CD14-positive monocyte (primary cell): ENCODE results near the gene ZNF23. TPM values are rescaled to one million over a fixed set of nuclear protein-coding genes. Genes with fewer than 3 reads are reported as not detected.

Experiments
- DNase-seq, 3 donors: peaks; one replicate each; pipeline ENCODE4 v3.0.0-alpha.2; 2011 to 2022
- H2AFZ ChIP-seq: 2 replicates; pipeline ENCODE4 v1.6.0; 2012; ENCODE audit warnings: mild to moderate bottlenecking, low read depth, low read length, inconsistent platforms; ENCODE audit not compliant: insufficient read depth, poor library complexity, severe bottlenecking
- H3K27ac ChIP-seq, 2 donors: 1 replicate in 1 of 2; 2 replicates in 1 of 2; pipeline ENCODE4 v1.5.1; 2012 to 2013; ENCODE audit warnings: low read length in 2 of 2, control low read depth in 1 of 2, inconsistent platforms in 1 of 2, low read depth in 1 of 2, mild to moderate bottlenecking in 1 of 2
- H3K27me3 ChIP-seq, 2 donors: one replicate each; pipeline versions ENCODE4 v1.6.0 to v1.6.1; 2011 to 2013; ENCODE audit warnings: low read length in 2 of 2; ENCODE audit not compliant: control insufficient read depth in 2 of 2, insufficient read depth in 2 of 2
- H3K36me3 ChIP-seq, 2 donors: replicated peaks in 1 of 2; 1 replicate in 1 of 2; 2 replicates in 1 of 2; pipeline versions ENCODE4 v1.5.1 to v1.6.1; 2012 to 2013; ENCODE audit warnings: low read length in 2 of 2, control low read depth in 1 of 2, inconsistent platforms in 1 of 2, mild to moderate bottlenecking in 1 of 2; ENCODE audit not compliant: insufficient read depth in 2 of 2, control insufficient read depth in 1 of 2
- H3K4me1 ChIP-seq, 2 donors: 1 replicate in 1 of 2; 2 replicates in 1 of 2; pipeline versions ENCODE4 v1.5.1 to v1.6.1; 2012 to 2013; ENCODE audit warnings: low read length in 2 of 2, control low read depth in 1 of 2, inconsistent platforms in 1 of 2, mild to moderate bottlenecking in 1 of 2, moderate library complexity in 1 of 2; ENCODE audit not compliant: insufficient read depth in 2 of 2, control insufficient read depth in 1 of 2
- H3K4me2 ChIP-seq: replicated peaks from 2 replicates; pipeline ENCODE3; 2012; ENCODE audit warnings: low read length, moderate library complexity, mild to moderate bottlenecking; ENCODE audit not compliant: poor library complexity, severe bottlenecking; ENCODE audit errors: extremely low read depth
- H3K4me3 ChIP-seq, 3 experiments: fragments of 200-600 bp in 1 of 3; sonication (generic) in 1 of 3; replicated peaks in 1 of 3; 1 replicate in 2 of 3; 2 replicates in 1 of 3; pipeline ENCODE4 v1.5.1; 2011 to 2013; ENCODE audit warnings: low read length in 3 of 3, mild to moderate bottlenecking in 3 of 3, control low read depth in 2 of 3, low read depth in 2 of 3, inconsistent platforms in 1 of 3, moderate library complexity in 1 of 3
- H3K79me2 ChIP-seq: 2 replicates; pipeline ENCODE4 v1.6.0; 2012; ENCODE audit warnings: mild to moderate bottlenecking, control low read depth, inconsistent platforms, low read length, moderate library complexity; ENCODE audit not compliant: insufficient read depth
- H3K9ac ChIP-seq: 2 replicates; pipeline ENCODE4 v1.6.0; 2017; ENCODE audit warnings: low read length, mild to moderate bottlenecking; ENCODE audit not compliant: insufficient read depth, poor library complexity, severe bottlenecking
- H3K9me3 ChIP-seq, 2 donors: replicated peaks in 1 of 2; 1 replicate in 1 of 2; 2 replicates in 1 of 2; pipeline versions ENCODE4 v1.5.1 to v1.6.1; 2012 to 2013; ENCODE audit warnings: low read length in 2 of 2, control low read depth in 1 of 2; ENCODE audit not compliant: control insufficient read depth in 1 of 2, insufficient read depth in 1 of 2
- H4K20me1 ChIP-seq: 2 replicates; pipeline ENCODE4 v1.6.0; 2012; ENCODE audit warnings: mild to moderate bottlenecking, low read length, control low read depth, moderate library complexity; ENCODE audit not compliant: insufficient read depth
- H3K27ac Mint-ChIP-seq, 7 donors: one replicate each; pipeline ENCODE4 v1.8.0; 2020; ENCODE audit warnings: mild to moderate bottlenecking in 7 of 7, mixed read lengths in 7 of 7, moderate library complexity in 6 of 7, inconsistent platforms in 2 of 7
- H3K27me3 Mint-ChIP-seq, 3 donors: one replicate each; pipeline ENCODE4 v1.8.0; 2021 to 2022; ENCODE audit warnings: low read depth in 3 of 3, mild to moderate bottlenecking in 3 of 3, mixed read lengths in 3 of 3, moderate library complexity in 3 of 3, inconsistent platforms in 1 of 3
- H3K36me3 Mint-ChIP-seq, 2 donors: one replicate each; pipeline ENCODE4 v1.8.0; 2020; ENCODE audit warnings: mixed read lengths in 2 of 2, inconsistent platforms in 1 of 2, mild to moderate bottlenecking in 1 of 2
- H3K4me1 Mint-ChIP-seq: one replicate; pipeline ENCODE4 v1.8.0; 2020; ENCODE audit warnings: mild to moderate bottlenecking, mixed read lengths
- H3K4me3 Mint-ChIP-seq, 2 donors: one replicate each; pipeline ENCODE4 v1.8.0; 2020; ENCODE audit warnings: mild to moderate bottlenecking in 2 of 2, mixed read lengths in 2 of 2, moderate library complexity in 1 of 2
- H3K9me3 Mint-ChIP-seq, 7 donors: one replicate each; pipeline ENCODE4 v1.8.0; 2020 to 2022; ENCODE audit warnings: mixed read lengths in 7 of 7, mild to moderate bottlenecking in 6 of 7, moderate library complexity in 6 of 7, inconsistent platforms in 2 of 7
- CTCF ChIP-seq: fragments of 200-600 bp; IDR thresholded peaks from one replicate; pipeline ENCODE4 v1.8.0; 2022; ENCODE audit warnings: antibody characterized with exemption, mild to moderate bottlenecking
- WGBS: methylation state at CpG from one replicate; pipeline ENCODE4 v1.1.5; 2013; ENCODE audit warnings: missing lambda C conversion rate; ENCODE audit not compliant: insufficient coverage; 5-methylcytosine and 5-hydroxymethylcytosine counted together
- intact Hi-C, 2 donors: fragments of 100-400 bp; cut with micrococcal nuclease; formaldehyde crosslinking; loops; one replicate each; pipeline versions ENCODE4 v1.15.0 to v1.15.1; 2023
- polyA plus RNA-seq, 3 donors: library from polyadenylated mRNA; depleted of rRNA in 1 of 3; unstranded in 2 of 3; stranded (reverse) in 1 of 3; fragments of 300-500 nt in 2 of 3; fragments of >200 nt in 1 of 3; fragmentation: Illumina TruSeq in 2 of 3; gene quantifications; 1 replicate in 2 of 3; 2 replicates in 1 of 3; pipeline ENCODE4 v1.2.3, GENCODE V29; 2012 to 2021

The ZNF23 gene
- polyA plus RNA-seq, 3 donors = 2.1 to 3.9 (median 2.8) TPM

- Mint-ChIP-seq H3K4me1 (peaks cover 5% of the 10 kb centered on the region), H3K27ac (peak within 1 kb of the TSS in 1 of 7 donors; percentile 46), H3K27me3 (peaks cover 1 to 3% (median 3%) of the 10 kb centered on the region in 3 donors), H3K9me3 (peaks cover 4 to 6% (median 4%) of the 10 kb centered on the region in 7 donors), H3K4me3 (no peak within 1 kb of the TSS), H3K36me3 (no peaks in the 10 kb centered on the region)
- WGBS = 92% methylated on average over 12 of the region's 22 CpGs
- Histone ChIP-seq H3K4me1 (peaks cover 5 to 7% of the 10 kb centered on the region in 2 donors), H3K36me3 (no peaks in the 10 kb centered on the region), H3K27ac (no peak within 1 kb of the TSS), H3K9me3 (no peaks in the 10 kb centered on the region), H3K4me2 (no peak within 1 kb of the TSS), H3K27me3 (no peaks in the 10 kb centered on the region), H3K4me3 (no peak within 1 kb of the TSS), H2AFZ (no peak within 1 kb of the TSS), H3K9ac (no peak within 1 kb of the TSS), H4K20me1 (no peaks in the 10 kb centered on the region), H3K79me2 (no peaks in the 10 kb centered on the region)
- intact Hi-C loops = no loop called here
- TF ChIP-seq CTCF = no peak
- DNase-seq = no peak
Observed at GRCh38 chr16:71489122-71489521, 27.1 kb upstream of the ZNF23 start, which contains the start of gene ZNF19. Gene ZNF19 (minus strand): TSS chr16:71489324. CDS start chr16:71482114, 7,210 bp downstream.

- peaks cover 4 to 6% (median 4%) of the 10 kb centered on the region in 7 donors for H3K9me3 Mint-ChIP-seq
- H3K4me1 Mint-ChIP-seq = peaks cover 17% of the 10 kb centered on the region
- peak overlapping the region; percentile 83 for H3K9ac ChIP-seq
- no peaks in the 10 kb centered on the region for H4K20me1 ChIP-seq
- H2AFZ ChIP-seq = peak overlapping the region; percentile 87
- intact Hi-C loops = loop anchor here in 1 of 2 donors (2.0 kb wide), 1 partner anchor 21 kb away; the partner anchor contains the start of gene ZNF23
- DNase-seq = peak; percentile 75 to 88 (median 76)
- 0% methylated on average over 33 of the region's 44 CpGs for WGBS
- H3K27me3 ChIP-seq = no peaks in the 10 kb centered on the region
- TF ChIP-seq CTCF = no peak
- peak overlapping the region; percentile 82 to 90 for H3K4me3 Mint-ChIP-seq
- H3K79me2 ChIP-seq = no peaks in the 10 kb centered on the region
- no peaks in the 10 kb centered on the region for H3K9me3 ChIP-seq
- peak overlapping the region; percentile 50 to 93 (median 84) for H3K4me3 ChIP-seq
- H3K27ac ChIP-seq = peak overlapping the region; percentile 94 to 95
- H3K36me3 ChIP-seq = no peaks in the 10 kb centered on the region
- peaks cover 10 to 20% of the 10 kb centered on the region in 2 donors for H3K4me1 ChIP-seq
- H3K36me3 Mint-ChIP-seq = no peaks in the 10 kb centered on the region
- H3K27me3 Mint-ChIP-seq = peaks cover 1 to 5% (median 3%) of the 10 kb centered on the region in 3 donors
- peak overlapping the region; percentile 71 for H3K4me2 ChIP-seq
- H3K27ac Mint-ChIP-seq = peak overlapping the region; percentile 83 to 92 (median 89)
Observed at GRCh38 chr16:71484006-71484893, 22.2 kb upstream of the ZNF23 start.
